GM18873 (cell line): ENCODE results near the gene MYPN.
A peak's percentile ranks its signal among the peaks of the same experiment; 100 is the strongest.
"Not testable (repeated sequence)": the region's sequence is repeated elsewhere in the genome, so short reads cannot be mapped to it uniquely, and the experiment has no call there.

Experiments
- ATAC-seq: cut with Tn5 transposase; IDR thresholded peaks from one replicate; pipeline ENCODE4 v1.9.1; 2021; ENCODE audit warnings: mild to moderate bottlenecking, moderate library complexity, moderate number of reproducible peaks; ENCODE audit not compliant: unreplicated experiment, low FRiP score

Gene MYPN, protein sequence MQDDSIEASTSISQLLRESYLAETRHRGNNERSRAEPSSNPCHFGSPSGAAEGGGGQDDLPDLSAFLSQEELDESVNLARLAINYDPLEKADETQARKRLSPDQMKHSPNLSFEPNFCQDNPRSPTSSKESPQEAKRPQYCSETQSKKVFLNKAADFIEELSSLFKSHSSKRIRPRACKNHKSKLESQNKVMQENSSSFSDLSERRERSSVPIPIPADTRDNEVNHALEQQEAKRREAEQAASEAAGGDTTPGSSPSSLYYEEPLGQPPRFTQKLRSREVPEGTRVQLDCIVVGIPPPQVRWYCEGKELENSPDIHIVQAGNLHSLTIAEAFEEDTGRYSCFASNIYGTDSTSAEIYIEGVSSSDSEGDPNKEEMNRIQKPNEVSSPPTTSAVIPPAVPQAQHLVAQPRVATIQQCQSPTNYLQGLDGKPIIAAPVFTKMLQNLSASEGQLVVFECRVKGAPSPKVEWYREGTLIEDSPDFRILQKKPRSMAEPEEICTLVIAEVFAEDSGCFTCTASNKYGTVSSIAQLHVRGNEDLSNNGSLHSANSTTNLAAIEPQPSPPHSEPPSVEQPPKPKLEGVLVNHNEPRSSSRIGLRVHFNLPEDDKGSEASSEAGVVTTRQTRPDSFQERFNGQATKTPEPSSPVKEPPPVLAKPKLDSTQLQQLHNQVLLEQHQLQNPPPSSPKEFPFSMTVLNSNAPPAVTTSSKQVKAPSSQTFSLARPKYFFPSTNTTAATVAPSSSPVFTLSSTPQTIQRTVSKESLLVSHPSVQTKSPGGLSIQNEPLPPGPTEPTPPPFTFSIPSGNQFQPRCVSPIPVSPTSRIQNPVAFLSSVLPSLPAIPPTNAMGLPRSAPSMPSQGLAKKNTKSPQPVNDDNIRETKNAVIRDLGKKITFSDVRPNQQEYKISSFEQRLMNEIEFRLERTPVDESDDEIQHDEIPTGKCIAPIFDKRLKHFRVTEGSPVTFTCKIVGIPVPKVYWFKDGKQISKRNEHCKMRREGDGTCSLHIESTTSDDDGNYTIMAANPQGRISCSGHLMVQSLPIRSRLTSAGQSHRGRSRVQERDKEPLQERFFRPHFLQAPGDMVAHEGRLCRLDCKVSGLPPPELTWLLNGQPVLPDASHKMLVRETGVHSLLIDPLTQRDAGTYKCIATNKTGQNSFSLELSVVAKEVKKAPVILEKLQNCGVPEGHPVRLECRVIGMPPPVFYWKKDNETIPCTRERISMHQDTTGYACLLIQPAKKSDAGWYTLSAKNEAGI (N-terminal part only)

DNA sequence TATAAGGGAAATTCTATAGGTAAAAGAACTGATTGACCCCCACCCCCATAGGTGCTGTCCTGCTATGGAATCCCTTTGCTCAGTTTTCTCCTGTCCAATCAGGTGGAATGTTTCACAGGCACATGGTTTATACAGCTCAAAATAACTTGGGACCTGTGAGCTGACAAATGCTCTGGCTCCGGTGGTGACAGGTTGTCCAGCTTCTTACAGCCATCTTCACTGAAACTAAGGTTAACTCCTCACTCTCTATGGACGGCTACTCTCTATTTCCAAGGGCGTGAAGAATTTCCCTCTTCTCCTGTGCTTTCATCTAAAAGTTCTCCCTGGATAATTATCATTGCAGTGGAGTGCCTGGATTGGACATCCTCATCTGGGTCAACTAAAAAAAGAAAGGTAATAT, at the start of gene MYPN:
TSS of gene MYPN (plus strand) at position 158 of the 400 bp plus-strand sequence. CDS start 11,951 bp downstream, outside the sequence.
- no peak for ATAC-seq

DNA sequence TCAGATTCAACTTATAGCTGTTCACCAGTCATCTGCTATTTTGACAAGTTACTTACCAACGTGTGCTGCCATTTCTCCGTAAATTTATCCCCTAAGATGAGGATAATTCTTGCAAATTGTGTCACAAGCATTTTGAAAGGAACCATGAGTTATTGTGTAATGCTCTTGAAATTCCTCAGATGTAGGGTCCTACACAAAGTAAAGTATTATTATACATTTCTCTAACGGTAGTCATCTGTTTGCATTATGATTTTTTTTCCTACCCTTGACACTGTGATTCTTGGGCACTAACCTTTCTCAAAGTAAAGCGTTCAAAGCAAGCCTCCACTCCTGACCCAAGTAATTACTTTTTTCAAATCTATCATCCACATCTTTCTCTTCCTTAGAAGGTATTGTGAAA, 42.3 kb upstream of the MYPN start:
- ATAC-seq: no peak

DNA sequence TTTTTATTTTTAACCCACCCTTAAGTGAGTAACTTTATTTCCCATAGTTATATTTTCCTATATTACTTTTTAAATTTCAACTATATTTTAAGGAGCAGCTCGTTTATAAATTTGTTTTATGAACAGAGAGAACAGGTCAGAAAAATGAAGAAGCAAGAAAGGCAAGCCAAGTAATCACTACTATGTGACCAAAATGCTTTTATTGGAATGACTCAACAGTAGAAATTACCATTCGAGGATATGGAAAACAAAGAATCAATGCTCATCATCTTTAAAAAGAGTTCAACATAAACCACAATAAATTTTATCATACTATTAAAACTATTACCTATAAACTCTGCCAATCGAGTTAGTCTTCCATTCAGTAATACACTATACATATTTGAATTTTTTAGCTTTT, 41.8 kb upstream of the MYPN start:
- ATAC-seq: no peak

DNA sequence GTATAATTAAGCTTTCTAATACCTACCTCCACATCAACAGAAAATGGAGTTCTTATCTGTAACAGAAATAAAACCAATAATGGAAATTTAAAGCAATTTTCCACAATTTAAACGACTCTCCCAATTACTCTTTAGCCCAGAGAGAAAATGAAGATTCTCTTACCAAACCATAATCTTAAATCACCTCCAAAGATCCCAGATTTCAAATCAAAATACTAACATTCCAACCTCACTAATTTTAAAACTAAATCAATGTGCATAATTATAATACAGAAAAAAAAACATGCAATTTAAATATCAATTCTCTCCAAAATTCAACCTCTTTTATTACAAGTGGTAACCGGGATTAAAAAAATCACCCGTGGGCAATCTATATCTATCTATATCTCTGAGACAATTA, 35.7 kb upstream of the MYPN start:
- ATAC-seq: no peak

DNA sequence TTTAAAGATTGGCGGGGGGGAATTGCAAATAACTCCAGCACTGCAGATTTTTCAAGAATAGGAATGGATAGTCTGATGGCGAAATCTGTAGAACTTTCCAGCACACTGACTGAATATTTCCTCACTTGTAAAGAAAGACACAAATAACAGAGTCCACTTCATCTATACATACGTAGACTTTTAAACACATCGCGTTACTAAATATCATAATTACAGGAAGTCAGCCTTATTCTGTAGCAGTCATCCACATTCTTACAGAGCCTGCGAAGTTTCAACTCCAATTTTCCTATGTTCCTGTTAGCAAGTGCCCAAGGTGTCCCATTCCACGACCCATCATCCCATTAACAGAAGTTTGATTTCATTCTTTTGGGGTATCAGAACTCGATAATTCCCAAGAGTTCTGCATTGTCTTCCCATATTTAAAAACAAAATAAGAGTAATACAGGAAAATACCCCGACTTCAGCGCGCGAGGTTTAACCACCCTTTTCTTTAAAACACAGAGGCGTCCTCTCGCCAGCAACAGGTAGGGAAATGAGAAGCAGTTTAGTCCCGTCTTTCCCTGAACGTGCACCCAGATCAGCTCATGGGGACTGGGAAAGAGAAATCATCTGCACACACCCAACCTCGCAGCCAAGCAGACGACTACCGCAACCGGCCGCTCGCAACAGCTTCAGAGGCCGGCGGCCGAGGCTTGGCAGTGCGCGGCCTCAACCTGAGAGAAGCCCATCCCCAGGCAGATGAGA, 35.1 kb upstream of the MYPN start:
- no peak for ATAC-seq

DNA sequence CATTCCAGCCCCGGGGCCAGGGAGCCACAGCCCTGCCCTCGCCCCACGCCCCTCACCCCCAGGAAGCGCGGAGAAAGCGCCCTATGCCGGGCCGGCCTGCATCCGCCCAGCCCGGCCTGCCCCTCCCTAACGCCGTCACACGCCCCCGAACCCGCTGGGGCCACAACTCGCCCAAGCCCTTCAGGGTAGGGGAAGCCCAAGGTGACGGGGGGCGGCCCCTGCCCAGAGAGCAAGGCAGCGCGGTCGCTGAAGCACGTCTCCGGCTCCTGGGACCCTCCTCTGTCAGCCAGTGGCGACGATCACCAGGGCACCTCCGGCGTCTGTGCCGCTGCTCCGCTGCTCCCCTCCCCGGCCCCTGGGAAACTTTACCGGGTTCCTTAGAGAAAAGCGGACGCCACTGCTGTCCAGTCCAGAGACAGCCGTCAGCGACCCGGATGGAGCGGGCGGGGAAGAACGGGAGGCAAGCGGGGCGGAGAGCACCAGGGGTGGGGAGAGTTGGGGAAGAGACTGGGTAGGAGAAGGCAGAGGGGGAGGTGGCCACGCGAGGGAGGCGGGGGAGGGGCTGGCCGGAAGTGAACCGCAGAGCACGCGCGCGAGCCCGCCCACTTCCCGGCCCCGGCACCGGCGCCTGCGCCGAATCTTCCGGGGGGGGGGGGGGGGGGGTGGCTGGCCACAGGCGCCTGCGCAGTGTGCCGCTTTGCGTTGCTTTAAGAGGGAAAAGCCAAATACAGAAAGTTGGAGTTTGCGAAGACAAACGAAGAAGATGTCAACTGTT, 34.3 kb upstream of the MYPN start, which contains the start of gene HERC4:
TSS of gene HERC4 (minus strand) at position 509 of the 775 bp plus-strand sequence. CDS start 2,175 bp downstream, outside the sequence.
- ATAC-seq: peak; percentile 86

DNA sequence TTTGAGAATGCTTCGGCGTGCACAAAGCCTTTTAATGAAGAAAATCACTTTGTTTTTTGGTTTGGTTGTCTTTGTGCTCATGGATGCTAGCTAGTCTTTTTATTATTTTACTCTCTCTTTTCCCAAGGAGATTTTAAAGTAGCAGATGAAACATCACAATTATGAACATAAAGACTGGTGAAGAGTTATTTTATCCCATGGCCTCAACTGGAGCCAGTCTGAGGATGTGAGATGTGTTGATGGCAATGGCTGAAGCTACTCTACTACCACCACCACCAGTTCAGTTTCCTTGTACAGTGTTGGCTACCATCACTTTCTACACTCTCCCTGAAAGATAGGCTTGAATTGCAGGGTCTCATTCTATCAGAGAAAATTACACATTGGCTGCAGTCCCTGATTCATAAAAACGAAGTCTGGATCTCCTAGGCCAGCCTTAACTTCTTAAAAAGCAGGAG, 33.7 kb upstream of the MYPN start:
- ATAC-seq: no peak

DNA sequence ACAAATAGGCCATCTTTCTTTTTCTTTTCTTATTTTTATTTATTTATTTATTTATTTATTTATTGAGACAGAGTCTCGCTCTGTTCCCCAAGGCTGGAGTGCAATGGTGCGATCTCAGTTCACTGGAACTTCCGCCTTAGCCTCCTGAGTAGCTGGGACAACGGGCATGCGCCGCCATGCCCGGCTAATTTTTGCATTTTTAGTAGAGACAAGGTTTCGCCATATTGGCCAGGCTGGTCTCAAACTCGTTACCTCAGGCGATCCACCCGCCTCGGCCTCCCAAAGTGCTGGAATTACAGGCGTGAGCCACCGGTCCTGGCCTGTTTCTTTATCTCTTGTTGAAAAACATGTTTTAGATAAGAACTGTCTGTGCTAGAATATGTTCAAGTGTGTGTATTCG, 33.2 kb upstream of the MYPN start:
- not testable (repeated sequence) for ATAC-seq

DNA sequence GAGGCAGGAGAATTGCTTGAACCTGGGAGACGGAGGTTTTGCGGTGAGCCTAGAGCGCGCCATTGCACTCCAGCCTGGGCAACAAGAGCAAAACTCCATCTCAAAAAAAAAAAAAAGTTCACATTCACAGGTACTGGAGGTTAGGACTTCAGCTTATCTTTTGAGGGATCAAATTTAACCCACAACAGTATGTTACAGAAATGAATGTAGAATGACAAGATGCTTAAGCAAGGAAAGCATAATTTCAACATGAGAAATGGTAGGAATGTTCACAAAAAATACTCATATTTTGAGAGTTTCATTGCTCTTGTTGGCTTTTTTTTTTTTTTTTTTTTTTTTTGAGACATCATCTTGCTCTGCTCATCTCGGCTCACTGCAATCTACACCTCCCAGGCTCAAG, 32.3 kb upstream of the MYPN start:
- ATAC-seq: no peak

DNA sequence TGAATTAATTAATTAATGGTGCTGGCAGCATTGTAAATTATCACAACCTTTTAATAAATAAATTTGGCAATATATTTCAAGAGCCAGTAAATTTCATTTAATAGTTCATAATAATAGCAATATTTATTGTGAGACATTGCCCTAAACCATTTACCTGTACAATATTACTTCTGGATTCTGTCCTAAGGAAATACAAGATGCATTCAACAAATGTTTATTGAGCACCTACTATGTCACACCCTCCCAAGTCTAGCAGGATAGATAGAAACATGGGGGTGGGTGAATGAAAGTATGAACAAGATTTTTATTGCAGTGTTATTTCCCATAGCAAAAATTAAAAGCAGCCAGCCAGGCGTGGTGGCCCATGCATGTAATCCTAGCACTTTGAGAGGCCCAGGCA, 29.9 kb upstream of the MYPN start:
- ATAC-seq: no peak

DNA sequence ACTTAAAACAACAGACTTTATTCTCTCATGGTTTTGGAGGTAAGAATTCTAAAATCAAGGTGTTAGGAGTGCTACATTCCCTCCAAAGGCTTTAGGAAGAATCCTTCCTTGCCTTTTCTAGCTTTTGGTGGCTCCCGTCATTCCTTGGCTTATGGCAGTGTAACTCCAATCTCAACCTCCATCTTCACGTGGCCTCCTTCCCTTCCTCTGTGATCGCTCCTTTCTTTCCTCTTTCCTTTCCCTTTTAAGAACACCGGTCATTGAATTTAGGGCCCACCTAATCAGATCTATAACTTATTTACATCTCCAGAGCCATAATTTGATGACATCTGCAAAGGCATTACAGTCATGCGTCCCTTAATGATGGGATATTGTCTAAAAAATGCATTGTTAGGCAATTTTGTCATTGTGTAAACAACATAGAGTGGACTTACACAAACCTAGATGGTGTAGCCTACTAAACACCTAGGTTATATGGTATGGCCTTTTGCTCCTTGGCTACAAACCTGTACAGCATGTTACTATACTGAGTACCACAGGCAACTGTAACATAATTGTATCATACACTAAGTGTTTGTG, 28.3 kb upstream of the MYPN start:
- no peak for ATAC-seq

DNA sequence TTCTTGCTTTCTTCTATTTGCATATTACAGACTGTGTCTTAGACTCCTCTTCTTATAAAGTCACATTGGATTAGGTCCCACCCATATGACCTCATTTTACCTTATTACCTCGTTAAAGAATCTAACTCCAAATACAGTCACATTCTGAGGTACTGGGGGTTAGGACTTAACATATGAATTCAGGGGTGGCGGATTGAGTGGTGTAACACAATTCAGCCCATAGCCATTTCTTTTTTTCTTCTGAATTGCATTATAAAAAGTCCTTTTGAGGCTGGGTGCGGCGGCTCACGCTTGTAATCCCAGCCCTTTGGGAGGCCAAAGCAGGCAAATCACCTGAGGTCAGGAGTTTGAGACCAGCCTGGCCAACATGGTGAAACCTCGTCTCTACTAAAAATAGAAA, 27.4 kb upstream of the MYPN start:
- no peak for ATAC-seq

DNA sequence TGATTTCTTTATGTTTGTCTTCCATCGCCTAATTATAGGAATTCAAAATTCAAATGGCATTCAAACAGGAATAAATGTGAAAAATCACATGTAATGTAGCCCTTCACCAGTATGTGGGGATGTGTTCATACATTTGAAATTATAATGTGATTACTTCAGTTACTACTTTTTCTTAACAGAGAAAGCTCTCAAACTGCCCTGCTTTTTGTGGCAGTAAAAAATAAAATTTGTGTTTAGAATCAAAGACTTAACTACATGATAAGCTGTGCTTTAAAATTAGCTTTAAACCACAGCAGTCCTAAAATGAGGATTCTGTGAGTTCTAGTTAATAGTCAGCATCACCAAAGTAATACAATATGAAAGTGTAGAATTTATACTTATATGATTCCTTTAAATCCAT, 26.4 kb upstream of the MYPN start:
- ATAC-seq: no peak

DNA sequence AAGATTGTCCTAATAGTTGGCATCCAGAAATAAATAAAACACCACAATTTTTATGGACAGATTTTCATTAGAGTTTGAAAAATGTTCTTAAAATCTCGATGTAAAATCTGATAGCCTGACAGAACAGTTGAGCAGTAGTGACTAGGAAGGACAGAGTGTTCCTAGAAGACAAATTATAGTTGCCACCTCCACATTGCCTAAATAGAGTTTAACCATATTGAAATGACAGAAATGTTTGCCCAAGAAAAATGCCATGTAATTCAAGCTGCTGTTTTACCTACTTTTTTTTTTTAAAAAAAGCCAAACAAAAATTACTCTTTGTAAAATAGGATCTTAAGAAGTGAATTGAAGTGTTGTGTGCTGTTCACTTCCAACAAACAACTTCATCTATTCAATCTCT, 25.3 kb upstream of the MYPN start:
- no peak for ATAC-seq

DNA sequence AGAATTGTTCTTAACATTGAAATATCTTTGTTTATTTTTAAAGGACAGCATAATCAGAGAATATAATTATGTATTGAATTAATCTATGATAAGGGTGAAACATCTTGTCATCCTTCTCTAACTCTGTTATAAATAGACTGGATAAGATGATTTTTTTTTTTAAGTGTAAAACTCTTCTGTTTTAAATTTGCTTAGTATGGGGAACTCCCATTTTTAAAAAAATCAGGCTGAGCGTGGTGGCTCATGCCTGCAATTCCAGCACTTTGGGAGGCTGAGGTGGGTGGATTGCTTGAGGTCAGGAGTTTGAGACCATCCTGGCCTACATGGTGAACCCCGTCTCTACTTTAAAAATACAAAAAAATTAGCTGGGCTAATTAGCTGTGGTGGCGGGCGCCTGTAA, 24.8 kb upstream of the MYPN start:
- no peak for ATAC-seq

DNA sequence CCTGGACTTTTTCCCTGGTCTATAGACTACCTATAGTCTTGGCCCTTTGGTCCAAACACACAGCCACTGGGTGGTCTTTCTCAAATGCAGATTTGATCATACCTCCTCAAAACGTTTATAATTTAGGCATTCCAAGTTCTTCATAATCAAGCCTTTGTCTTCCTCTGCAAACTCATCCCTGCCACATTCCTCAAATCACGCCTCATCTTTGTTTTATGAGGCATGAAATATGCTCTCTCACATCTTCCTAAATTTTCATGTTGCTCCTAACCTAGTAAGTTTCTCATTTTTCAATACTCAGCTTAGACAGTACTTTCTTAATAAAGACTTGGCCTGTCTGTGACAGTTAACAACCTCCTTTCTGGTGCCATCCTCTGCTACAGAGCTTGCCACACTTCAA, 23.3 kb upstream of the MYPN start:
- ATAC-seq: no peak

DNA sequence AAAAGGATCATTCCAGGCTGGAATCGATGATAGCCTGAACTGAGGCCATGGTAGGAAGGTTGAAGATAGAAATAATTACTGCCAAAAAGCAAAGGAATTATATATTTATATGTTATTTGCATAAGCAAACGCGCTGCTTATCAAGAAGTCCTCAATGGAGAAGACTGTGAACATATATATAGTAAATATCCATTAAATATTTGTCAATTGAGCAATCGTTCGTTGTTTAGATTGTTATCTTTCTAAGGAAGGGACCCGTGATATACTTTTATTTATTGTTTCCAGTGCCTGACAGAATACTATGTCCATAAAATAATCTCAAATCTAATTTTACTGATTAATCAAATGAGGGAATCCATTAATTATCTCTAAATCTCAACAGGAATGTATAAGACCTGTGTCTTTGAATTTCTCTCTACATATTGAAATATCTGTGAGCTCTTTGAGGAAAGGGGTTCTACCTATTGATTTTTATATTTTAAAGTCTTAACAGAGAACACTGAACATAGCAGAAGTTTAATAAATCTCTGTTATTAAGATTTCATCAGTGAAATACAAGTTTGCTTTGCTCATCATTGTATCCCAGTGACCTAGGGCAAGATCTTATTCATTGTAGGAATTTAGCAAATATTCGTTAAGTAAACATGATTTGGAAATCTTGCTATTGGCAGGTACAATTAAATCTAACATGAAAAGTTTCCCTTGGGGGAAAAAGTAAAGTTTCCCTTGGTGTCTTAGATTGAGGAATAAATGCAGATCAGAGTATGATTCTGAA, 22.2 kb upstream of the MYPN start:
- no peak for ATAC-seq
